Colonic mucosa (tissue), 4 donors: ENCODE data around the gene CDK5R2. TPM values are rescaled to one million over a fixed set of nuclear protein-coding genes. Genes with fewer than 3 reads are reported as not detected.

ENCODE experiments used
- DNase-seq: peaks from one replicate; pipeline ENCODE4 v3.0.0-alpha.2; 2020
- H3K27ac ChIP-seq: fragments of 200-600 bp; one replicate; pipeline ENCODE4 v1.8.0; 2021
- H3K27me3 ChIP-seq: fragments of 200-600 bp; one replicate; pipeline ENCODE4 v1.8.0; 2021
- H3K36me3 ChIP-seq: fragments of 200-600 bp; one replicate; pipeline ENCODE4 v1.8.0; 2021
- H3K4me1 ChIP-seq: fragments of 200-600 bp; one replicate; pipeline ENCODE4 v1.8.0; 2021; ENCODE audit warnings: mild to moderate bottlenecking
- H3K4me3 ChIP-seq: fragments of 200-600 bp; one replicate; pipeline ENCODE4 v1.8.0; 2021
- H3K9ac ChIP-seq, 2 donors: one replicate each; pipeline ENCODE4 v1.7.0; 2013; ENCODE audit warnings: control low read depth in 2 of 2, low read depth in 2 of 2, low read length in 2 of 2
- H3K9me3 ChIP-seq: fragments of 200-600 bp; one replicate; pipeline ENCODE4 v1.8.0; 2021
- intact Hi-C: fragments of 100-400 bp; cut with DNase I; formaldehyde crosslinking; loops from one replicate; pipeline ENCODE4 v1.14.1; 2022
- total RNA-seq, 2 donors: library from RNA; stranded (reverse); fragmentation: NEBNext Ultra II Directional in 1 of 2; extraction: Animal tissue kit (Norgen Biotek cat#: 25700) in 1 of 2; gene quantifications; one replicate each; pipeline ENCODE4 v1.2.1, GENCODE V29; 2021
- TF ChIP-seq, protein P1 (sequence below): fragments of 200-600 bp; IDR thresholded peaks from one replicate; pipeline ENCODE4 v1.8.0; 2022; ENCODE audit warnings: antibody characterized with exemption, mild to moderate bottlenecking
- donor health status: healthy.
- donor health status: DM: no; HTN: no; CAD: no.
- donor health status: DM: no; HTN: no; CAD: no.

CDK5R2 gene
- total RNA-seq, 2 donors from 2014 or later = 0.30 to 0.56 TPM

DNA sequence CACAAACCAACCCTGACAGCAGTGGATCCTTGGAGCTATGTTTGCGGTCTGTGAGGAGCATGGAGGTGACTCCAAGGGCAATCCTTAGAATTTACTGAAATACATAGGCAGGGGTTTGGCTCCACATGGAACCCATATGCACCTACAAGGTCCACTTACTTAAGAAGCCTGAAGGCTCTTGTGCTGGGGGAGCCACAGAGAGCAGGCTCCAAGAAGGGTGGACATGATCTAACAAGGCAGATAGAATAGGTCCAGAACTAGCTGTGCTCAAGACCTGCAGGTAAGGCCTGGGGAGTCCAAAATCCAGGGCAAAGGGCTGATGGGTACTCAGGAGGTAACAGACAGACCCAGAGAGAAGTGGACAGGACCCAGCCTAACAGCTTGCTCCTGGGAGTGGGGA, 1.2 kb upstream of the CDK5R2 start:
- no peaks in the 10 kb centered on the region for H3K36me3 ChIP-seq
- DNase-seq = no peak
- no peaks in the 10 kb centered on the region for H3K4me1 ChIP-seq
- H3K27me3 ChIP-seq = peaks cover 52% of the 10 kb centered on the region
- TF ChIP-seq, protein P1, sequence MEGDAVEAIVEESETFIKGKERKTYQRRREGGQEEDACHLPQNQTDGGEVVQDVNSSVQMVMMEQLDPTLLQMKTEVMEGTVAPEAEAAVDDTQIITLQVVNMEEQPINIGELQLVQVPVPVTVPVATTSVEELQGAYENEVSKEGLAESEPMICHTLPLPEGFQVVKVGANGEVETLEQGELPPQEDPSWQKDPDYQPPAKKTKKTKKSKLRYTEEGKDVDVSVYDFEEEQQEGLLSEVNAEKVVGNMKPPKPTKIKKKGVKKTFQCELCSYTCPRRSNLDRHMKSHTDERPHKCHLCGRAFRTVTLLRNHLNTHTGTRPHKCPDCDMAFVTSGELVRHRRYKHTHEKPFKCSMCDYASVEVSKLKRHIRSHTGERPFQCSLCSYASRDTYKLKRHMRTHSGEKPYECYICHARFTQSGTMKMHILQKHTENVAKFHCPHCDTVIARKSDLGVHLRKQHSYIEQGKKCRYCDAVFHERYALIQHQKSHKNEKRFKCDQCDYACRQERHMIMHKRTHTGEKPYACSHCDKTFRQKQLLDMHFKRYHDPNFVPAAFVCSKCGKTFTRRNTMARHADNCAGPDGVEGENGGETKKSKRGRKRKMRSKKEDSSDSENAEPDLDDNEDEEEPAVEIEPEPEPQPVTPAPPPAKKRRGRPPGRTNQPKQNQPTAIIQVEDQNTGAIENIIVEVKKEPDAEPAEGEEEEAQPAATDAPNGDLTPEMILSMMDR = no peak
- no peak overlapping the region for H3K9ac ChIP-seq
- H3K9me3 ChIP-seq = no peaks in the 10 kb centered on the region
- intact Hi-C loops = no loop called here
- no peak overlapping the region for H3K27ac ChIP-seq
- no peak overlapping the region for H3K4me3 ChIP-seq

DNA sequence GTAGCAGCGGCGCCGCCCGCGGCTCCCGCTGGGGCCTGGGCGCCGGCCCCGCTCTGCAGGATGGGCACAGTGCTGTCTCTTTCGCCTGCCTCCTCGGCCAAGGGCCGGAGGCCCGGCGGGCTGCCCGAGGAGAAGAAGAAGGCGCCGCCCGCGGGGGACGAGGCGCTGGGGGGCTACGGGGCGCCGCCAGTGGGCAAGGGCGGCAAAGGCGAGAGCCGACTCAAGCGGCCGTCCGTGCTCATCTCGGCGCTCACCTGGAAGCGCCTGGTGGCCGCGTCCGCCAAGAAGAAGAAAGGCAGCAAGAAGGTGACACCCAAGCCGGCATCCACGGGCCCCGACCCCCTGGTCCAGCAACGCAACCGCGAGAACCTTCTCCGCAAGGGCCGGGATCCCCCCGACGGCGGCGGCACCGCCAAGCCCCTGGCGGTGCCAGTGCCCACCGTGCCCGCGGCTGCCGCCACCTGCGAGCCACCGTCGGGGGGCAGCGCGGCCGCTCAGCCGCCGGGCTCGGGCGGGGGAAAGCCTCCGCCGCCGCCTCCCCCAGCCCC, 369 bp downstream of the CDK5R2 start:
- Histone ChIP-seq H3K9ac (peak overlapping the region in 1 of 2 donors; percentile 2), H3K36me3 (no peaks in the 10 kb centered on the region), H3K9me3 (no peaks in the 10 kb centered on the region), H3K4me1 (no peaks in the 10 kb centered on the region), H3K27me3 (peaks cover 58% of the 10 kb centered on the region), H3K4me3 (peak overlapping the region; percentile 37), H3K27ac (no peak overlapping the region)
- intact Hi-C loops = no loop called here
- TF ChIP-seq, protein P1 = no peak
- no peak for DNase-seq

DNA sequence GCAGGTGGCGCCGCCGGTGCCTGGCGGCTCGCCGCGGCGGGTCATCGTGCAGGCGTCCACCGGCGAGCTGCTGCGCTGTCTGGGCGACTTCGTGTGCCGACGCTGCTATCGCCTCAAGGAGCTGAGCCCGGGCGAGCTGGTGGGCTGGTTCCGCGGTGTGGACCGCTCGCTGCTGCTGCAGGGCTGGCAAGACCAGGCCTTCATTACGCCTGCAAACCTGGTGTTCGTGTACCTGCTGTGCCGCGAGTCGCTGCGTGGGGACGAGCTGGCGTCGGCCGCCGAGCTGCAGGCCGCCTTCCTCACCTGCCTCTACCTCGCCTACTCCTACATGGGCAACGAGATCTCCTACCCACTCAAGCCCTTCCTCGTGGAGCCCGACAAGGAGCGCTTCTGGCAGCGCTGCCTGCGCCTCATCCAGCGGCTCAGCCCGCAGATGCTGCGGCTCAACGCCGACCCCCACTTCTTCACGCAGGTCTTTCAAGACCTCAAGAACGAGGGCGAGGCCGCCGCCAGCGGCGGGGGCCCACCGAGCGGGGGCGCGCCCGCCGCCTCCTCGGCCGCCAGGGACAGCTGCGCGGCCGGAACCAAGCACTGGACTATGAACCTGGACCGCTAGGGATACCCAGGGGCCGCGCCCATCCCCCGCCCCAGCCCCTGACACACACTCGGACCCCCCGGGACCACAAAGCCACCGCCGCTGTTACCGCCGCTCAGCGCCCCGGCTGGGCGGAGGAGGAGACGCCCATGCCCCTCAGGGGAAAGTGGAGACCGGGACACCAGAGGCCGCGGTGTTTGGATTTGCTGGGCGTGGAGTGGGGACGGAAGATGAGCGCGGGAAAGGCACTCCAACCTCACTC, 1.1 kb downstream of the CDK5R2 start:
- Histone ChIP-seq H3K36me3 (no peaks in the 10 kb centered on the region), H3K9me3 (no peaks in the 10 kb centered on the region), H3K4me3 (no peak overlapping the region), H3K27me3 (peaks cover 60% of the 10 kb centered on the region), H3K9ac (no peak overlapping the region), H3K27ac (no peak overlapping the region), H3K4me1 (no peaks in the 10 kb centered on the region)
- no peak for DNase-seq
- TF ChIP-seq, protein P1 = no peak
- intact Hi-C loops = no loop called here

DNA sequence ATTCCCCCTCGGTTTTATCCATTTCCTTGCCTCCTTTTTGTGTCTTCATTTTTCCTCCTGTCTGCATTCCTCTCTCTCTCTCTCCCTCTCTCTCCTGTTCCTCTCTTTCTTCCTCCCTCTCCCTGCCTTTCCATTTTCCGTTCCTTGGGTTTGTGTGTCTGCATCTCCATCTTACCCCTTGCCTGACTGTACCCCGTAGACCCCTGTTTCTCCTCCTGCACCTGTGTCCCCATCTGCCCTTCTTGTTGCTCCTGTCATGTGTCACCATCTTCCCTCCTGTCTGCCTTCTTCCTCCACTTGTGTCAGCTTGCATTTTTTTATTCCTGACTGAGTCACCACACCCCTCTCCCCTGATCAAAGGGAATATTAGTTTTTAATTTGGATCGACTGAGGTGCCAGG, 1.8 kb downstream of the CDK5R2 start:
- Histone ChIP-seq H3K36me3 (no peaks in the 10 kb centered on the region), H3K4me1 (no peaks in the 10 kb centered on the region), H3K4me3 (no peak overlapping the region), H3K9ac (no peak overlapping the region), H3K9me3 (no peaks in the 10 kb centered on the region), H3K27me3 (peaks cover 64% of the 10 kb centered on the region), H3K27ac (no peak overlapping the region)
- no peak for DNase-seq
- intact Hi-C loops = no loop called here
- TF ChIP-seq, protein P1 = no peak

DNA sequence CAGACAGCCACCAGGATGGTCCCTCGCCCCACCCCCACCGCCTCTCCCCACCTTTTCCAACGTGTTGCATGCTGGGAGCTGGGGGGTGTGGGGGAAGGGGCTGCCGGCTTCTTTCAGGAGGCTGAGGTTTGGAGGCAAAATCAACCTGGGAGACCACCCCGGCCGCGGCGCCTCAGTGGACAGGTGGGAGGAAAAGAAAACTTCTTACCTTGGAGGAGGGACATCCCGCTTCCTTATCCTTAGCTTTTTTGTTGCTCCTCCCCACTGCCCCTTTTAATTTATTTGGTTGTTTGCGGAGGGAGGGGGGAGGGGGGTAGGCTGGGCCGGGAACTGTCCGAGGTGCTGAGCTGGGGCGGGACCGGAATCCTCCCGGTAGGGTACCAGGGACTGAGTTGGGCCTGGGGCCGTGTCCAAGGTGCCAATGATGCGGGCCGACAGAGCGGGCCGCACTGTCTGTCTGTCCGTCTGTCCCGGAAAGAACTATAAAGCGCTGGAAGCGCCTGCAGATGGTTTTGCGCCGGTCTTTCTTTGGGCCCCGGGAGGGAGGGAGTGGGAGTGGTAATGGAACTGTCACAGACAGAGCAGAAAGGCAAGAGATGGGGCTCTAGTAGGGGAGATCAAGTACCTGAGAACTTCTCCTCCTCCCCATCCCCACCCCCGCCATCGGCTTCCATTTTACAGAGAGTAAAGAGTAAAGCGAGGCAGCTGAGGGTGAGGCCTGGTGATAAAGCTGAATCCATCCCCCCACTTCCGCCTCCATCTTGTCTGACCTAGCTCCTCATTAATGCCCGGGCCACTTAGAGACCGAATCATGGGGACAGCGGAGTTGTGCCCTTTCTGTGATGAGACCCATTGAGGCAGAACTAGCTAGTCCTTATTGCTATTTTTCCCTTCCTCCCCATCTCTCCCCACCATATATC, 2.4 kb downstream of the CDK5R2 start:
- no peak for DNase-seq
- H3K4me3 ChIP-seq = no peak overlapping the region
- H3K9me3 ChIP-seq = no peaks in the 10 kb centered on the region
- H3K27ac ChIP-seq = no peak overlapping the region
- intact Hi-C loops = no loop called here
- H3K27me3 ChIP-seq = peaks cover 64% of the 10 kb centered on the region
- H3K4me1 ChIP-seq = no peaks in the 10 kb centered on the region
- TF ChIP-seq, protein P1 = no peak
- no peaks in the 10 kb centered on the region for H3K36me3 ChIP-seq
- no peak overlapping the region for H3K9ac ChIP-seq
